Measurements from ENCODE around the gene LTB4R2.
A peak's percentile ranks its signal among the peaks of the same experiment; 100 is the strongest.

The LTB4R2 gene

GRCh38 chr14:24299255-24300191 lies 10.4 kb upstream of the LTB4R2 start, which contains the start of the genes DHRS1 and NOP9:
DHRS1 (minus strand) TSS chr14:24299780; CDS start chr14:24299106, 674 bp downstream.
NOP9 (plus strand) TSS chr14:24299850; CDS start chr14:24299955, 105 bp downstream.
- DNase-seq, result peak; percentile 92

- no peak for DNase-seq
Measured at GRCh38 chr14:24300326-24300980, 9.5 kb upstream of the LTB4R2 start.

- DNase-seq, result no peak
Measured at GRCh38 chr14:24304019-24304387, 5.9 kb upstream of the LTB4R2 start.

GRCh38 chr14:24307156-24307574 lies 2.8 kb upstream of the LTB4R2 start:
- no peak for DNase-seq

- peak; percentile 75 for DNase-seq
Measured at GRCh38 chr14:24307575-24308341, 2.2 kb upstream of the LTB4R2 start, which contains the start of gene CIDEB. CIDEB (minus strand) TSS chr14:24307977; CDS start chr14:24307858, 119 bp downstream.

GRCh38 chr14:24308342-24309124 lies 1.4 kb upstream of the LTB4R2 start:
- DNase-seq, result no peak

- DNase-seq, result no peak
Measured at GRCh38 chr14:24310265-24310645, 315 bp downstream of the LTB4R2 start.

GRCh38 chr14:24310646-24311604 lies 985 bp downstream of the LTB4R2 start, which contains the start of gene LTB4R:
LTB4R (plus strand) TSS chr14:24311502; CDS start chr14:24315652, 4,150 bp downstream.
- peak; percentile 79 for DNase-seq

GRCh38 chr14:24311837-24312615 lies 2.1 kb downstream of the LTB4R2 start:
- DNase-seq, result no peak

GRCh38 chr14:24312736-24313507 lies 3.0 kb downstream of the LTB4R2 start:
- peak; percentile 69 for DNase-seq

GRCh38 chr14:24313913-24314312 lies 4.0 kb downstream of the LTB4R2 start:
- no peak for DNase-seq

GRCh38 chr14:24314377-24315193 lies 4.6 kb downstream of the LTB4R2 start:
- no peak for DNase-seq

- DNase-seq, result no peak
Measured at GRCh38 chr14:24315243-24315806, 5.4 kb downstream of the LTB4R2 start.

- DNase-seq, result no peak
Measured at GRCh38 chr14:24315807-24316596, 6.1 kb downstream of the LTB4R2 start.

GRCh38 chr14:24316597-24316950 lies 6.6 kb downstream of the LTB4R2 start:
- no peak for DNase-seq

GRCh38 chr14:24317141-24317928 lies 7.4 kb downstream of the LTB4R2 start:
- no peak for DNase-seq
